ENCODE data around the gene ELFN1.

Gene ELFN1

DNA sequence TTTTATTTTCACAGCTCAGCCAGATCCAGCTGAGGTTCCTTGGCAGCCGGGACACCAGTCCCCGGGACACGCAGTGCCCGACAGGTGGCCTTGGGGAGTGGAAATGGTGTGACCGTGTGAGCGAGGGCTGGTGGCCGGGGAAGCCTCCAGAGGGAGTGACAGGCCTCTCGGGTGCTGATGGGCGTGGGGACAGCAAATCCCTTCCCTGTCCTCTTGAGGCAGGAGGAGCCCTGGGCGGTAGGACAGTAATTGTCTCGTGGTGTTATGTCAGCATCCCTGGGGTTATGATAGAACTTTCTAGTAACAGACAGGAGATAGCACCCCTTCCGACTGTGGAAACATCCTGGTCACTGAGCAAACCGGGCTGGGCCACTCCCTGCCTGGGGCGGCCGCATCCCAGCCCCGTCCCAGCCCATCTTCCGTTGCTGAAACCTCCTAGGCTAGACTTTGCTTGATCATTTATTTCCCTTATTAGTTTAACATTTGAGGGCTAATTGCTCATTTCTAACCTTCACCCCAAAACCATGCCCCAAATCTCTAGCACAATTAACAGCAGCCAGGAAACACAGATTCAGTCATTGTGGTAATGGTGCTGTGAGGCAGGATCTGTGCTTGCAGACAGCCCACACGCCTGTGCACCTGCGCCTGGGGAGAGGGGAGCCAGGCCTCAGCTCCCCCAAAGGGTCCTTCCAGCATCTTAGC is 63.3 kb downstream of the ELFN1 start:
- H3K9me3 Mint-ChIP-seq, result peaks cover 10% of the 10 kb centered on the region
- no peak overlapping the region for H3K4me3 Mint-ChIP-seq
- H3K27me3 Mint-ChIP-seq (ENCODE audit: low read depth), result peaks cover 33% of the 10 kb centered on the region
- H3K36me3 Mint-ChIP-seq (ENCODE audit: low read depth), result peaks cover 30% of the 10 kb centered on the region
- TF ChIP-seq CTCF (IDR thresholded peaks at IDR 0.05; ENCODE audit: unreplicated experiment in 3 of 3), result no peak
- H3K4me1 Mint-ChIP-seq, result peaks cover 36% of the 10 kb centered on the region
- H3K27ac Mint-ChIP-seq, result no peak overlapping the region

GRCh38 chr7:1733908-1734730 is 64.0 kb downstream of the ELFN1 start:
- no peak for TF ChIP-seq CTCF (IDR thresholded peaks at IDR 0.05; ENCODE audit: unreplicated experiment in 3 of 3)
- H3K4me3 Mint-ChIP-seq, result no peak overlapping the region
- peaks cover 36% of the 10 kb centered on the region for H3K4me1 Mint-ChIP-seq
- H3K27ac Mint-ChIP-seq, result no peak overlapping the region
- H3K27me3 Mint-ChIP-seq (ENCODE audit: low read depth), result peaks cover 39% of the 10 kb centered on the region
- H3K9me3 Mint-ChIP-seq, result peaks cover 8% of the 10 kb centered on the region
- H3K36me3 Mint-ChIP-seq (ENCODE audit: low read depth), result peaks cover 27% of the 10 kb centered on the region

DNA sequence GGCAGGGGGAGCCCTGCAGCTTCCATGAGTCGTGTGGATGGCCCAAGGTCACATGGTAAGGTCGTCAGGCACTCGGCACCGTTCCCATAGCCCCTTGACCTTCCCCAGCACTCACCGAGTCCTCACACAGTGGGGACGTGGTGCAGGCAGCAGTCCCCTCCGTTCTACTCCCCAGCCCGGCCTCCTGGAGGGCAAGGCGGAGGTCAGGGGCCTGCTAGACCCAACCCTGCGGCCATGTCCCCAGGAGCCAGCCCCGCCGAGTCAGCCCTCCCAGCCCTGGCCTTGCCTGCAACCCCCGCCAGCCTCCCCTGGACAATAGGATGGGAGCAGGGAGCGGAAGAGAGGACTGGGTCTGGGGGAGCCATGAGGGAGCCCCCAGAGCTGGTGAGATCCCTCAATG is 65.2 kb downstream of the ELFN1 start:
- Mint-ChIP-seq H3K4me3 (no peak overlapping the region), H3K4me1 (peaks cover 36% of the 10 kb centered on the region), H3K27ac (no peak overlapping the region), H3K9me3 (peaks cover 5% of the 10 kb centered on the region), H3K27me3 (ENCODE audit: low read depth) (peaks cover 42% of the 10 kb centered on the region), H3K36me3 (ENCODE audit: low read depth) (peaks cover 17% of the 10 kb centered on the region)
- TF ChIP-seq CTCF (IDR thresholded peaks at IDR 0.05; ENCODE audit: unreplicated experiment in 3 of 3), result no peak

- Mint-ChIP-seq H3K27me3 (ENCODE audit: low read depth) (peaks cover 38% of the 10 kb centered on the region), H3K27ac (no peak overlapping the region), H3K4me3 (peak overlapping the region in 1 of 3 experiments; percentile 31), H3K4me1 (peaks cover 35% of the 10 kb centered on the region), H3K36me3 (ENCODE audit: low read depth) (peaks cover 10% of the 10 kb centered on the region), H3K9me3 (peaks cover 2% of the 10 kb centered on the region)
- no peak for TF ChIP-seq CTCF (IDR thresholded peaks at IDR 0.05; ENCODE audit: unreplicated experiment in 3 of 3)
Observed at GRCh38 chr7:1735806-1736483, 65.9 kb downstream of the ELFN1 start.

DNA sequence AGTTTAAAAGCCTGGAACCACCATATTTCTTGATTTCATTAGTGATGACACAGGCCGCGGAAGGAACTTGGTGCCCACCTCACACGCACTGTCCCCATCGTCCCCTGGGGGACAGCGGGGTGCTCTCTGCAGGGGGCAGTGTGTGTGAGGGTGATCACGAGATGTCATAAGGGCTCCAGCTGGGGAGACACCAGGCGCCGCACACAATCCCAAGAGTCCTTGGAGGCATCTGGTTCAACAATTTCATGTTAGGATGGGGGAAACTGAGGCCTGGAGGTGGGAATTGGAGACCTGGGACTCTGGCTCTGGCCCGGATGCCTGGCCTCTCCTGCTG is 66.4 kb downstream of the ELFN1 start:
- peaks cover 6% of the 10 kb centered on the region for H3K36me3 Mint-ChIP-seq (ENCODE audit: low read depth)

More for the DNA sequence above, 66.4 kb downstream of the ELFN1 start:
- Mint-ChIP-seq H3K4me3 (peak overlapping the region in 1 of 3 experiments; percentile 31), H3K27me3 (ENCODE audit: low read depth) (peaks cover 35% of the 10 kb centered on the region), H3K27ac (no peak overlapping the region), H3K4me1 (peaks cover 31% of the 10 kb centered on the region), H3K9me3 (no peaks in the 10 kb centered on the region)
- TF ChIP-seq CTCF (IDR thresholded peaks at IDR 0.05; ENCODE audit: unreplicated experiment in 3 of 3), result no peak

All from nephron (organoid).